Liver (tissue), 9 donors: ENCODE results near the gene PACC1. TPM values are rescaled to one million over a fixed set of nuclear protein-coding genes. Genes with fewer than 3 reads are reported as not detected.

Experiments
- DNase-seq: peaks from one replicate; pipeline ENCODE4 v3.0.0-alpha.2; 2017; ENCODE audit warnings: low spot score
- H3K27ac ChIP-seq, 2 donors: one replicate each; pipeline ENCODE4 v1.7.0; 2013; ENCODE audit warnings: inconsistent platforms in 2 of 2, low read length in 2 of 2, control low read depth in 1 of 2, low read depth in 1 of 2, mild to moderate bottlenecking in 1 of 2
- H3K27me3 ChIP-seq, 4 donors: one replicate each; pipeline versions ENCODE4 v1.6.1 to v1.7.0; 2013; ENCODE audit warnings: low read length in 3 of 4, inconsistent platforms in 1 of 4, mild to moderate bottlenecking in 1 of 4, moderate library complexity in 1 of 4; ENCODE audit not compliant: control insufficient read depth in 4 of 4, insufficient read depth in 4 of 4
- H3K36me3 ChIP-seq, 4 donors: one replicate each; pipeline versions ENCODE4 v1.6.1 to v1.7.0; 2013; ENCODE audit warnings: low read length in 3 of 4, mild to moderate bottlenecking in 3 of 4, low read depth in 1 of 4, moderate library complexity in 1 of 4; ENCODE audit not compliant: control insufficient read depth in 4 of 4, insufficient read depth in 3 of 4
- H3K4me1 ChIP-seq, 4 donors: one replicate each; pipeline versions ENCODE4 v1.6.1 to v1.7.0; 2013; ENCODE audit warnings: low read length in 3 of 4, mild to moderate bottlenecking in 3 of 4, moderate library complexity in 1 of 4; ENCODE audit not compliant: control insufficient read depth in 4 of 4, insufficient read depth in 4 of 4
- H3K4me3 ChIP-seq, 3 donors: one replicate each; pipeline versions ENCODE4 v1.6.1 to v1.7.0; 2013; ENCODE audit warnings: low read length in 3 of 3, control low read depth in 1 of 3, low read depth in 1 of 3, mild to moderate bottlenecking in 1 of 3
- H3K9ac ChIP-seq, 2 donors: one replicate each; pipeline ENCODE4 v1.7.0; 2013; ENCODE audit warnings: low read length in 2 of 2, mild to moderate bottlenecking in 2 of 2, moderate library complexity in 2 of 2, control low read depth in 1 of 2, low read depth in 1 of 2
- H3K9me3 ChIP-seq, 4 donors: one replicate each; pipeline versions ENCODE4 v1.6.1 to v1.7.0; 2013; ENCODE audit warnings: low read length in 3 of 4; ENCODE audit not compliant: control insufficient read depth in 4 of 4
- EGR1 ChIP-seq, 2 donors: IDR thresholded peaks; 2 replicates each; pipeline ENCODE4 v1.6.1; 2016 to 2018; ENCODE audit warnings: antibody characterized with exemption in 2 of 2, low read depth in 2 of 2
- FOXA1 ChIP-seq: IDR thresholded peaks from 2 replicates; pipeline ENCODE4 v1.6.1; 2016; ENCODE audit warnings: antibody characterized with exemption
- FOXA2 ChIP-seq: IDR thresholded peaks from 2 replicates; pipeline ENCODE4 v1.6.1; 2016; ENCODE audit warnings: antibody characterized with exemption
- GABPA ChIP-seq, 2 donors: IDR thresholded peaks in 1 of 2; conservative IDR thresholded peaks in 1 of 2; 2 replicates each; pipeline ENCODE4 v1.6.1; 2016; ENCODE audit warnings: antibody characterized with exemption in 2 of 2, mild to moderate bottlenecking in 1 of 2, moderate library complexity in 1 of 2
- HNF4A ChIP-seq, 2 donors: conservative IDR thresholded peaks; 2 replicates each; pipeline ENCODE4 v1.6.1; 2016; ENCODE audit warnings: antibody characterized with exemption in 2 of 2, mild to moderate bottlenecking in 2 of 2
- JUND ChIP-seq, 2 donors: IDR thresholded peaks; 2 replicates each; pipeline ENCODE4 v1.6.1; 2016; ENCODE audit warnings: antibody characterized with exemption in 2 of 2
- RAD21 ChIP-seq, 2 donors: IDR thresholded peaks; 2 replicates each; pipeline ENCODE4 v1.6.1; 2016; ENCODE audit warnings: antibody characterized with exemption in 2 of 2, mild to moderate bottlenecking in 2 of 2
- RXRA ChIP-seq, 2 donors: IDR thresholded peaks; 2 replicates each; pipeline ENCODE4 v1.6.1; 2017 to 2018; ENCODE audit warnings: antibody characterized with exemption in 2 of 2, mild to moderate bottlenecking in 1 of 2
- TAF1 ChIP-seq: conservative IDR thresholded peaks from 2 replicates; pipeline ENCODE4 v1.6.1; 2016; ENCODE audit warnings: antibody characterized with exemption, mild to moderate bottlenecking
- YY1 ChIP-seq: IDR thresholded peaks from 2 replicates; pipeline ENCODE4 v1.6.1; 2016; ENCODE audit warnings: antibody characterized with exemption, mild to moderate bottlenecking
- ZBTB33 ChIP-seq: IDR thresholded peaks from 2 replicates; pipeline ENCODE4 v1.6.1; 2016; ENCODE audit warnings: antibody characterized with exemption
- WGBS: extraction: QIAGEN DNeasy Blood & Tissue Kit; methylation state at CpG from one replicate; pipeline ENCODE4 v1.1.7; 2013; 5-methylcytosine and 5-hydroxymethylcytosine counted together
- polyA plus RNA-seq, 2 donors: library from polyadenylated mRNA; stranded (reverse) in 1 of 2; unstranded in 1 of 2; fragments of 200-250 nt in 1 of 2; fragments of >200 nt in 1 of 2; fragmentation: Nextera tagmentation in 1 of 2; extraction: Ambion mirVana in 1 of 2; gene quantifications; one replicate each; pipeline versions ENCODE4 v1.2.1 to v1.2.3, GENCODE V29; 2013 to 2015
- total RNA-seq, 2 donors: library from RNA; depleted of rRNA; stranded (reverse); fragments of >200 nt; gene quantifications; one replicate each; pipeline ENCODE4 v1.2.3, GENCODE V29; 2014
- TF ChIP-seq, protein P1 (sequence below): fragments of 150-350 bp; IDR thresholded peaks from 2 replicates; pipeline ENCODE4 v1.5.1; 2017; ENCODE audit warnings: improper control_type of control experiment, low read depth, low read length; ENCODE audit not compliant: missing input control
- TF ChIP-seq, protein P2 (sequence below): IDR thresholded peaks from 2 replicates; pipeline ENCODE4 v1.6.1; 2016; ENCODE audit warnings: antibody characterized with exemption
- TF ChIP-seq, protein P3 (sequence below): IDR thresholded peaks from 2 replicates; pipeline ENCODE4 v1.6.1; 2016; ENCODE audit warnings: antibody characterized with exemption
- TF ChIP-seq, protein P4 (sequence below): IDR thresholded peaks from 2 replicates; pipeline ENCODE4 v1.6.1; 2016; ENCODE audit warnings: antibody characterized with exemption, mild to moderate bottlenecking
- donor health status: healthy.
- donor health status: healthy.
- donor health status: healthy.
- donor health status: healthy.
- donor health status: healthy.

PACC1 gene
- total and polyA plus RNA-seq, 4 donors: 1.4 to 3.4 (median 1.7) TPM

GRCh38 chr1:212367474-212368072 lies 47.1 kb downstream of the PACC1 start:
- H3K4me1 ChIP-seq: no peaks in the 10 kb centered on the region
- 92% methylated on average over 2 of the region's 2 CpGs for WGBS
- H3K4me3 ChIP-seq: no peak overlapping the region
- DNase-seq: no peak
- TF ChIP-seq FOXA2: no peak
- TF ChIP-seq, protein P1, sequence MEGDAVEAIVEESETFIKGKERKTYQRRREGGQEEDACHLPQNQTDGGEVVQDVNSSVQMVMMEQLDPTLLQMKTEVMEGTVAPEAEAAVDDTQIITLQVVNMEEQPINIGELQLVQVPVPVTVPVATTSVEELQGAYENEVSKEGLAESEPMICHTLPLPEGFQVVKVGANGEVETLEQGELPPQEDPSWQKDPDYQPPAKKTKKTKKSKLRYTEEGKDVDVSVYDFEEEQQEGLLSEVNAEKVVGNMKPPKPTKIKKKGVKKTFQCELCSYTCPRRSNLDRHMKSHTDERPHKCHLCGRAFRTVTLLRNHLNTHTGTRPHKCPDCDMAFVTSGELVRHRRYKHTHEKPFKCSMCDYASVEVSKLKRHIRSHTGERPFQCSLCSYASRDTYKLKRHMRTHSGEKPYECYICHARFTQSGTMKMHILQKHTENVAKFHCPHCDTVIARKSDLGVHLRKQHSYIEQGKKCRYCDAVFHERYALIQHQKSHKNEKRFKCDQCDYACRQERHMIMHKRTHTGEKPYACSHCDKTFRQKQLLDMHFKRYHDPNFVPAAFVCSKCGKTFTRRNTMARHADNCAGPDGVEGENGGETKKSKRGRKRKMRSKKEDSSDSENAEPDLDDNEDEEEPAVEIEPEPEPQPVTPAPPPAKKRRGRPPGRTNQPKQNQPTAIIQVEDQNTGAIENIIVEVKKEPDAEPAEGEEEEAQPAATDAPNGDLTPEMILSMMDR: no peak
- no peak for TF ChIP-seq HNF4A (conservative IDR thresholded peaks at IDR 0.05)
- no peak for TF ChIP-seq YY1
- TF ChIP-seq TAF1: no peak
- TF ChIP-seq RXRA (IDR thresholded peaks at IDR 0.05): no peak
- TF ChIP-seq, protein P2, sequence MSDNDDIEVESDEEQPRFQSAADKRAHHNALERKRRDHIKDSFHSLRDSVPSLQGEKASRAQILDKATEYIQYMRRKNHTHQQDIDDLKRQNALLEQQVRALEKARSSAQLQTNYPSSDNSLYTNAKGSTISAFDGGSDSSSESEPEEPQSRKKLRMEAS: no peak
- no peak for TF ChIP-seq EGR1 (IDR thresholded peaks at IDR 0.05; ENCODE audit: low read depth in 2 of 2)
- TF ChIP-seq JUND (IDR thresholded peaks at IDR 0.05): no peak
- no peak for TF ChIP-seq GABPA (IDR thresholded peaks at IDR 0.05 in 1 of 2, conservative IDR thresholded peaks at IDR 0.05 in 1 of 2)
- H3K36me3 ChIP-seq: peaks cover 2 to 11% (median 7%) of the 10 kb centered on the region in 4 donors
- H3K27ac ChIP-seq: no peak overlapping the region
- H3K9ac ChIP-seq: no peak overlapping the region
- no peaks in the 10 kb centered on the region for H3K27me3 ChIP-seq
- H3K9me3 ChIP-seq: no peaks in the 10 kb centered on the region

DNA sequence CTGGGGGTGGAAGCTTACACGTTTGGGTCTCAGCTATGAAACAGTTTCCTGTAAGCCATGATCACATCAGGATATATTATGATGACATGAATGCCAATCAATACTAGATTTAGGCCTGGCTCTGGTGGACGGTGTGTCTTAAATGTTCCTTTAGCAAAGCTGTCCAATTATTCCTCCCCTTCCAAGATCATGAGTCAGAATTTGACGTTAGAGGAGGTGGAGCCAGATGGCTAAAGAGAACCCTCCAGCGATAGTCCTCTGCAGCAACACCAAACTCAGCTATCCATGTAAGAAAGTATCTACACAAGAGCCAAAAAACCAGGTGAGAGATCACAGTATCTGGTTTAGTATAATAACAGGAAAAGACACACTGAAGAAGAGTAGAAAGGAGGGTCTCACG lies 47.8 kb downstream of the PACC1 start:
- 74% methylated on average over 5 of the region's 5 CpGs for WGBS
- Histone ChIP-seq H3K27ac (no peak overlapping the region), H3K4me1 (no peaks in the 10 kb centered on the region), H3K27me3 (no peaks in the 10 kb centered on the region), H3K4me3 (no peak overlapping the region), H3K36me3 (peaks cover 2 to 15% (median 10%) of the 10 kb centered on the region in 4 donors), H3K9ac (no peak overlapping the region), H3K9me3 (no peaks in the 10 kb centered on the region)
- TF ChIP-seq, protein P3, sequence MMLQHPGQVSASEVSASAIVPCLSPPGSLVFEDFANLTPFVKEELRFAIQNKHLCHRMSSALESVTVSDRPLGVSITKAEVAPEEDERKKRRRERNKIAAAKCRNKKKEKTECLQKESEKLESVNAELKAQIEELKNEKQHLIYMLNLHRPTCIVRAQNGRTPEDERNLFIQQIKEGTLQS: no peak
- TF ChIP-seq FOXA2 (no peak), TAF1 (no peak), RAD21 (IDR thresholded peaks at IDR 0.05) (no peak), EGR1 (IDR thresholded peaks at IDR 0.05; ENCODE audit: low read depth in 2 of 2) (no peak), FOXA1 (no peak), JUND (IDR thresholded peaks at IDR 0.05) (no peak), HNF4A (conservative IDR thresholded peaks at IDR 0.05) (no peak), ZBTB33 (no peak)
- TF ChIP-seq, protein P4, sequence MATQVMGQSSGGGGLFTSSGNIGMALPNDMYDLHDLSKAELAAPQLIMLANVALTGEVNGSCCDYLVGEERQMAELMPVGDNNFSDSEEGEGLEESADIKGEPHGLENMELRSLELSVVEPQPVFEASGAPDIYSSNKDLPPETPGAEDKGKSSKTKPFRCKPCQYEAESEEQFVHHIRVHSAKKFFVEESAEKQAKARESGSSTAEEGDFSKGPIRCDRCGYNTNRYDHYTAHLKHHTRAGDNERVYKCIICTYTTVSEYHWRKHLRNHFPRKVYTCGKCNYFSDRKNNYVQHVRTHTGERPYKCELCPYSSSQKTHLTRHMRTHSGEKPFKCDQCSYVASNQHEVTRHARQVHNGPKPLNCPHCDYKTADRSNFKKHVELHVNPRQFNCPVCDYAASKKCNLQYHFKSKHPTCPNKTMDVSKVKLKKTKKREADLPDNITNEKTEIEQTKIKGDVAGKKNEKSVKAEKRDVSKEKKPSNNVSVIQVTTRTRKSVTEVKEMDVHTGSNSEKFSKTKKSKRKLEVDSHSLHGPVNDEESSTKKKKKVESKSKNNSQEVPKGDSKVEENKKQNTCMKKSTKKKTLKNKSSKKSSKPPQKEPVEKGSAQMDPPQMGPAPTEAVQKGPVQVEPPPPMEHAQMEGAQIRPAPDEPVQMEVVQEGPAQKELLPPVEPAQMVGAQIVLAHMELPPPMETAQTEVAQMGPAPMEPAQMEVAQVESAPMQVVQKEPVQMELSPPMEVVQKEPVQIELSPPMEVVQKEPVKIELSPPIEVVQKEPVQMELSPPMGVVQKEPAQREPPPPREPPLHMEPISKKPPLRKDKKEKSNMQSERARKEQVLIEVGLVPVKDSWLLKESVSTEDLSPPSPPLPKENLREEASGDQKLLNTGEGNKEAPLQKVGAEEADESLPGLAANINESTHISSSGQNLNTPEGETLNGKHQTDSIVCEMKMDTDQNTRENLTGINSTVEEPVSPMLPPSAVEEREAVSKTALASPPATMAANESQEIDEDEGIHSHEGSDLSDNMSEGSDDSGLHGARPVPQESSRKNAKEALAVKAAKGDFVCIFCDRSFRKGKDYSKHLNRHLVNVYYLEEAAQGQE: no peak
- TF ChIP-seq, protein P1: no peak
- DNase-seq: no peak
